ENCODE measurements around the gene ENTPD5. TPM values are rescaled to one million over a fixed set of nuclear protein-coding genes. Genes with fewer than 3 reads are reported as not detected.

Gene ENTPD5
- total RNA-seq, 1 donor from 2014 or later, result 13.7 TPM

DNA sequence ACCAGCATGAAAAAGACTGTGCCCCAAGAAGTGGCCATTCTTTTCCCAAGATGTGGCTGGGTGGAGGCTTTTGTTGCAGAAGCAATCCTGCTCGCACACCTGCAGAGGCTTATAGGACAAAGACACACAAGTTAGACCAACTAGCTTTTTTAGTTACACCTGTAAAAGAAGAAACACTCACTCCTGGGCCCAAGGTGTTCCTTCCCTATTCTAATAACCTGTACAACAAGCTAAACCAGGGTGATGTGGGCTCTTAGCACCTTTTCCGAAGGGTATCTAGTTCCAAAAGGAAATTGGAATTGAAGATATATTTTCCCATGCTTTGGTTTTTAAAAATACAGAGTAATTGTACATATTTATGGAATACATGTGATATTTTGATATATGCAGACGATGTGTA is 31.0 kb downstream of the ENTPD5 start:
- no peak for DNase-seq (ENCODE audit: low read depth)
- Histone ChIP-seq H3K4me3 (ENCODE audit: low read depth, low read length) (no peak overlapping the region), H3K27me3 (ENCODE audit: control insufficient read depth, insufficient read depth, low read length) (no peaks in the 10 kb centered on the region), H3K36me3 (ENCODE audit: control insufficient read depth, insufficient read depth, low read length) (peaks cover 4% of the 10 kb centered on the region)
- FAIRE-seq, result no peak
- TF ChIP-seq, protein P1, sequence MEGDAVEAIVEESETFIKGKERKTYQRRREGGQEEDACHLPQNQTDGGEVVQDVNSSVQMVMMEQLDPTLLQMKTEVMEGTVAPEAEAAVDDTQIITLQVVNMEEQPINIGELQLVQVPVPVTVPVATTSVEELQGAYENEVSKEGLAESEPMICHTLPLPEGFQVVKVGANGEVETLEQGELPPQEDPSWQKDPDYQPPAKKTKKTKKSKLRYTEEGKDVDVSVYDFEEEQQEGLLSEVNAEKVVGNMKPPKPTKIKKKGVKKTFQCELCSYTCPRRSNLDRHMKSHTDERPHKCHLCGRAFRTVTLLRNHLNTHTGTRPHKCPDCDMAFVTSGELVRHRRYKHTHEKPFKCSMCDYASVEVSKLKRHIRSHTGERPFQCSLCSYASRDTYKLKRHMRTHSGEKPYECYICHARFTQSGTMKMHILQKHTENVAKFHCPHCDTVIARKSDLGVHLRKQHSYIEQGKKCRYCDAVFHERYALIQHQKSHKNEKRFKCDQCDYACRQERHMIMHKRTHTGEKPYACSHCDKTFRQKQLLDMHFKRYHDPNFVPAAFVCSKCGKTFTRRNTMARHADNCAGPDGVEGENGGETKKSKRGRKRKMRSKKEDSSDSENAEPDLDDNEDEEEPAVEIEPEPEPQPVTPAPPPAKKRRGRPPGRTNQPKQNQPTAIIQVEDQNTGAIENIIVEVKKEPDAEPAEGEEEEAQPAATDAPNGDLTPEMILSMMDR (IDR thresholded peaks at IDR 0.05; ENCODE audit: insufficient read depth, low read length, severe bottlenecking), result no peak

DNA sequence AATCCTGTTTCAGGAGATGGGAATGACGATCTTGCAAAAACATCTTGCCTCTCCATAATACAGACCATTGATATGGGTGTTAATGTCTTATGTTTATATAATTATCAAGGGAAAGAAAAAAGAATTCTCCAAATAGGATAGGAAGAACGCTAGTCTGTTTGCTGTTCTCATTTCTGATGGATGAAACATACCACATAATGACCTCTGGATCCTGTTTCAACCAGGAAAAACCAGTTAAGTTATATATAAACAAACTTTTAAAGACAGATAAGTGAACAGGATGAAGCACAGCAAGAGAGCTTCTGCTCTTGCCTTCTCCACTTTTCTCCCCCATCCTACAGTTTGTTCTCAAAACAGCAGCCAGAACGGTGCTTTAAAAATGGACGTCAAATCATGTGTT is 41.2 kb downstream of the ENTPD5 start:
- DNase-seq (ENCODE audit: low read depth) (peak; percentile 5), FAIRE-seq (no peak)
- H3K27me3 ChIP-seq (ENCODE audit: control insufficient read depth, insufficient read depth, low read length), result no peaks in the 10 kb centered on the region
- TF ChIP-seq, protein P1 (IDR thresholded peaks at IDR 0.05; ENCODE audit: insufficient read depth, low read length, severe bottlenecking), result no peak
- no peak overlapping the region for H3K4me3 ChIP-seq (ENCODE audit: low read depth, low read length)
- H3K36me3 ChIP-seq (ENCODE audit: control insufficient read depth, insufficient read depth, low read length), result peaks cover 5% of the 10 kb centered on the region

DNA sequence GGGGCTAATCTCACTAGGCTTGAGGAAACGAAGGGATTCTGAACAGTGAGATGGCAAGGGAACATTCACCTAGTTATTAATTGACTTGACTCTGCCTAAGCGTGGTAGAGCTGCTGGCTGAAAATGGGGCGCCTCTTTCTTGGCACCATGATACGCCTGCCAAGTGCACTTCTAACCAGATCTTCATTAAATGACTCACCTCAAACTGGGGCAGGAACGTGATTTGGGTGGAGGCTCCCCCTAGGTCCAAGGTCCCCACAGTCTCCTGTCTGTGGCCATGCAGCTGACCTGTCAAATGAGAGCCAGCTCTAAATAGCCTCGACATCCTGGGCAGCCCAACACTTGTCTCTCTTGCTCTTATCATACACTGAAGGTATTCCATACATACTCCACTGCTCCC is 43.0 kb downstream of the ENTPD5 start:
- DNase-seq (ENCODE audit: low read depth), result no peak
- H3K27me3 ChIP-seq (ENCODE audit: control insufficient read depth, insufficient read depth, low read length), result no peaks in the 10 kb centered on the region
- TF ChIP-seq, protein P1 (IDR thresholded peaks at IDR 0.05; ENCODE audit: insufficient read depth, low read length, severe bottlenecking), result no peak
- H3K4me3 ChIP-seq (ENCODE audit: low read depth, low read length), result no peak overlapping the region
- H3K36me3 ChIP-seq (ENCODE audit: control insufficient read depth, insufficient read depth, low read length), result peaks cover 8% of the 10 kb centered on the region
- no peak for FAIRE-seq

DNA sequence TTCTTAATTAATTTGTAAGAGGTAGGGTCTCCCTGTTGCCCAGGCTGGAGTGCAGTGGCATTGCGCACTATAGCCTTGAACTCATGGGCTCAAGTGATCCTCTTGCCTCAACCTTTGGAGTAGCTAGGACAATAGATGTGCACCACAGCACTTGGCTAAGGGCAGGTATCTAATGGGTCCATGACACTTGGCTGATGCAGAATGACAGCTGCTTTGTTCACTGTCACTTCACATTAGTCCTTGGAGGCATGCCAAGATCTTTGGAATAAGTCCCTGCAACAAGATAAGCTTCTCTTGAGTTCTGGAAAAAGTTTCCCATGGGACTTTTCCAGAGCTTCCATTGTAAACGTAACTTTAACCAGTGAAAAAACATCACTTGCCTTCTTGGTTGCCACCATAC is 45.6 kb downstream of the ENTPD5 start:
- FAIRE-seq (no peak), DNase-seq (ENCODE audit: low read depth) (no peak)
- Histone ChIP-seq H3K4me3 (ENCODE audit: low read depth, low read length) (no peak overlapping the region), H3K36me3 (ENCODE audit: control insufficient read depth, insufficient read depth, low read length) (peaks cover 15% of the 10 kb centered on the region), H3K27me3 (ENCODE audit: control insufficient read depth, insufficient read depth, low read length) (no peaks in the 10 kb centered on the region)
- TF ChIP-seq, protein P1 (IDR thresholded peaks at IDR 0.05; ENCODE audit: insufficient read depth, low read length, severe bottlenecking), result no peak

DNA sequence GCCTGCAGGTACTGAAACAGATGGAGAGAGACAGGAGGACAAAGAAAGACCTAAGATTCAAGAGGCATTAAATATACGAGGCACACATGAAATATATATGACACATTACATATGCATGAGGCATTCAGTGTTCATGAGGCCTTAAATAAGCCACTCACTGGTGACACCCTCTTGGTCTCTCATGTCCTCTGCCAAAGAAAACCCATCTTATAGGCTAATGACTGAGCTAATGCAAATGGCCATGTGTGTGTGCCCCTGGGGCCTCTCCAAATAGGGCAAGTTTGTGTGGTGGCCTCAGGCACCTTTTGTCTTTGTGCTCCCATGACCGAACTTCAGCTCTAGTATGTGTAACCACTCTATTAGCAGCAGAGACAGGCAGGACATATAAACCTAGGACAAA is 50.2 kb downstream of the ENTPD5 start:
- DNase-seq (ENCODE audit: low read depth) (no peak), FAIRE-seq (peak; percentile 80)
- TF ChIP-seq, protein P1 (IDR thresholded peaks at IDR 0.05; ENCODE audit: insufficient read depth, low read length, severe bottlenecking), result no peak
- H3K4me3 ChIP-seq (ENCODE audit: low read depth, low read length), result no peak overlapping the region
- no peaks in the 10 kb centered on the region for H3K27me3 ChIP-seq (ENCODE audit: control insufficient read depth, insufficient read depth, low read length)
- peaks cover 14% of the 10 kb centered on the region for H3K36me3 ChIP-seq (ENCODE audit: control insufficient read depth, insufficient read depth, low read length)

DNA sequence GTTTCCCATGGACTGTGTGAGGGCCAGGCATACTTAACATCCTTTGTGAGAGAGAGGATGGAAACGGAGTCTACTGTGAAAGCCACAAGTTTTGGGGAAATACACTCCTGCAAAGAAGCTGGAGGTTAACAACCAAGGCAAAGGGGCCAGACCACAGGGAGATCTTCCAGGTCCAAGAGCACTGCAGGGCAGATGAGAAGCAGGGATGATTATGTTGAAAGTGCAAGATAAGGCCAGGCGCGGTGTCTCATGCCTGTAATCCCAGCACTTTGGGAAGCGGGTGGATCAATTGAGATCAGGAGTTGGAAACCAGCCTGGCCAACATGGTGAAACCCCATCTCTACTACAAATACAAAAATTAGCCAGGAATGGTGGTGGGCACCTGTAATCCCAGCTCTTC is 53.9 kb downstream of the ENTPD5 start:
- TF ChIP-seq, protein P1 (IDR thresholded peaks at IDR 0.05; ENCODE audit: insufficient read depth, low read length, severe bottlenecking), result no peak
- peaks cover 12% of the 10 kb centered on the region for H3K36me3 ChIP-seq (ENCODE audit: control insufficient read depth, insufficient read depth, low read length)
- FAIRE-seq (no peak), DNase-seq (ENCODE audit: low read depth) (no peak)
- H3K27me3 ChIP-seq (ENCODE audit: control insufficient read depth, insufficient read depth, low read length), result no peaks in the 10 kb centered on the region
- H3K4me3 ChIP-seq (ENCODE audit: low read depth, low read length), result no peak overlapping the region
